ENCODE measurements around the gene STK35. TPM values are rescaled to one million over a fixed set of nuclear protein-coding genes. Genes with fewer than 3 reads are reported as not detected.

Gene STK35
- total and polyA plus RNA-seq, 2 of the 8 experiments (the other 6 are each of a cell fraction or from before 2014, with no cell fraction given) = 24.9 to 45.0 TPM

DNA sequence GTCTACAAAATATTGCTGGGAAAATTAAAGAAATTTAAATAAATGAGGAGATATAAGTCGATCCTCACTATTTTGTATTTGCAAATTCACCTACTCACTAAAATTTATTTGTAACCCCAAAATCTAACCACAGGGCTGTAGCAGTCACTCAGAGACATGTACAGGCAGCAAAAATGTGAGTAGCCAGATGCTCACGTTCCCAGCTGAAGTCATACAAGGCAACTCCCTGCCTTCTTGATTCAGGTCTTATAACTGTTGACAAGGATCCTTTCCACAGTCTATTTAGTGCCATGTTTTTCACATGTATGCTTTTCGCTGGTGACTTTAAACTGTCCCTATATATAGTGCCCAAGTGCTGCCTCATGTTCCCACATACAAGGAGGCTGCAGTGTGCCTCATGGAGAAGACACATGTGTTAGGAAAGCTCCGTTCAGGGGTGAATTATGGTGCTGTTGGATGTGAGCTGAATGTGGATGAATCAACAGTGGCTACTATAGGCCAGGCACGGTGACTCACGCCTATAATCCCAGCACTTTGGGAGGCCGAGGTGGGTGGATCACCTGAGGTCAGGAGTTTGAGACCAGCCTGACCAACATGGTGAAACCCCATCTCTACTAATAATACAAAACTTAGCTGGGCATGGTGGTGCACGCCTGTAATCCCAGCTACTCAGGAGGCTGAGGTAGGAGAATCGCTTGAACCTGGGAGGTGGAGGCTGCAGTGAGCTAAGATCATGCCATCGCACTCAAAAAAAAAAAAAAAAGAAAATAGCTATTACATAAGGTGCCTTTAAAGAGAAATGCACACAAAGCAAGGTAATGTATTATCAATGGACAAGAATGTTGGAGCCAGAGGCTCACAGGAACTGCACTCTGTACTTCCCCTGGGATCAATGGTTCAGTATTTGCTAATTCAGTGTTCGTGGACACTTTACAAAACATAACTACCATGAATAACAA is 55.3 kb downstream of the STK35 start (continued):
- no peak for TF ChIP-seq POU5F1 (IDR thresholded peaks at IDR 0.05; ENCODE audit: low read depth, low read length)
